BE2C (cell line): ENCODE measurements around the gene PRKCH.
A peak's percentile ranks its signal among the peaks of the same experiment; 100 is the strongest.

Source experiments
- DNase-seq: peaks from one replicate; pipeline ENCODE4 v3.0.0-alpha.2; 2020
- H3K27me3 ChIP-seq: fragments of 250-450 bp; sonication (Bioruptor Pico); 2 replicates; pipeline ENCODE4 v1.5.1; 2020; ENCODE audit warnings: mild to moderate bottlenecking
- H3K36me3 ChIP-seq: fragments of 250-450 bp; sonication (Bioruptor Pico); 2 replicates; pipeline ENCODE4 v1.5.1; 2020; ENCODE audit warnings: mild to moderate bottlenecking
- H3K4me1 ChIP-seq: fragments of 250-450 bp; sonication (Bioruptor Pico); 2 replicates; pipeline ENCODE4 v1.5.1; 2020
- H3K4me3 ChIP-seq: 2 replicates; pipeline ENCODE4 v1.5.1; 2011; ENCODE audit warnings: low read depth, low read length
- H3K9me3 ChIP-seq: fragments of 250-450 bp; sonication (Bioruptor Pico); 2 replicates; pipeline ENCODE4 v1.5.1; 2020
- CTCF ChIP-seq: IDR thresholded peaks from 2 replicates; pipeline ENCODE4 v1.5.1; 2012; ENCODE audit warnings: mild to moderate bottlenecking, low read depth, low read length

PRKCH gene

GRCh38 chr14:61561657-61562276 lies 240.4 kb downstream of the PRKCH start:
- Histone ChIP-seq H3K9me3 (no peaks in the 10 kb centered on the region), H3K27me3 (no peaks in the 10 kb centered on the region), H3K4me1 (peaks cover 41% of the 10 kb centered on the region), H3K36me3 (no peaks in the 10 kb centered on the region), H3K4me3 (no peak overlapping the region)
- DNase-seq, result peak; percentile 96
- no peak for TF ChIP-seq CTCF

- no peaks in the 10 kb centered on the region for H3K27me3 ChIP-seq
- no peak for DNase-seq
- H3K36me3 ChIP-seq, result no peaks in the 10 kb centered on the region
- no peaks in the 10 kb centered on the region for H3K9me3 ChIP-seq
- H3K4me3 ChIP-seq, result no peak overlapping the region
- H3K4me1 ChIP-seq, result peaks cover 41% of the 10 kb centered on the region
- TF ChIP-seq CTCF, result no peak
Observed at GRCh38 chr14:61562321-61563161, 241.2 kb downstream of the PRKCH start.

- Histone ChIP-seq H3K4me1 (peaks cover 46% of the 10 kb centered on the region), H3K36me3 (no peaks in the 10 kb centered on the region), H3K4me3 (no peak overlapping the region), H3K27me3 (no peaks in the 10 kb centered on the region), H3K9me3 (no peaks in the 10 kb centered on the region)
- DNase-seq, result no peak
- TF ChIP-seq CTCF, result no peak
Observed at GRCh38 chr14:61563162-61563511, 241.8 kb downstream of the PRKCH start.

- no peak for TF ChIP-seq CTCF
- Histone ChIP-seq H3K4me1 (peaks cover 48% of the 10 kb centered on the region), H3K27me3 (no peaks in the 10 kb centered on the region), H3K9me3 (no peaks in the 10 kb centered on the region), H3K4me3 (no peak overlapping the region), H3K36me3 (no peaks in the 10 kb centered on the region)
- no peak for DNase-seq
Observed at GRCh38 chr14:61563880-61564617, 242.7 kb downstream of the PRKCH start.

- Histone ChIP-seq H3K36me3 (no peaks in the 10 kb centered on the region), H3K9me3 (no peaks in the 10 kb centered on the region), H3K27me3 (no peaks in the 10 kb centered on the region), H3K4me1 (peaks cover 45% of the 10 kb centered on the region), H3K4me3 (no peak overlapping the region)
- no peak for DNase-seq
- no peak for TF ChIP-seq CTCF
Observed at GRCh38 chr14:61564618-61565091, 243.3 kb downstream of the PRKCH start.

GRCh38 chr14:61565181-61565580 lies 243.8 kb downstream of the PRKCH start:
- H3K4me1 ChIP-seq, result peaks cover 46% of the 10 kb centered on the region

More at GRCh38 chr14:61565181-61565580, 243.8 kb downstream of the PRKCH start:
- TF ChIP-seq CTCF, result no peak
- no peak for DNase-seq
- Histone ChIP-seq H3K36me3 (no peaks in the 10 kb centered on the region), H3K9me3 (no peaks in the 10 kb centered on the region), H3K4me3 (no peak overlapping the region), H3K27me3 (no peaks in the 10 kb centered on the region)
